Omental fat pad (tissue), 4 donors: ENCODE measurements around the gene HDAC5. TPM values are rescaled to one million over a fixed set of nuclear protein-coding genes. Genes with fewer than 3 reads are reported as not detected.

Experiments used
- ATAC-seq: fragments of 150-250 bp; one replicate; pipeline ENCODE4 v1.9.1; 2016; ENCODE audit warnings: mild to moderate bottlenecking, moderate library complexity; ENCODE audit not compliant: low FRiP score
- DNase-seq: peaks from one replicate; pipeline ENCODE4 v3.0.0-alpha.2; 2019; ENCODE audit warnings: low spot score
- total RNA-seq, 4 donors: library from RNA; depleted of rRNA; stranded (reverse); fragments of >200 nt; gene quantifications; one replicate each; pipeline ENCODE4 v1.1.0, GENCODE V29; 2016
- TF ChIP-seq, protein P1 (sequence below), 3 donors: fragments of 450-650 bp; IDR thresholded peaks; one replicate each; pipeline ENCODE4 v1.5.1; 2016 to 2017; ENCODE audit warnings: antibody characterized with exemption in 3 of 3, mild to moderate bottlenecking in 3 of 3, moderate library complexity in 2 of 3

The HDAC5 gene
- total RNA-seq, 4 donors from 2014 or later: 52.5 to 91.9 (median 62.4) TPM

DNA sequence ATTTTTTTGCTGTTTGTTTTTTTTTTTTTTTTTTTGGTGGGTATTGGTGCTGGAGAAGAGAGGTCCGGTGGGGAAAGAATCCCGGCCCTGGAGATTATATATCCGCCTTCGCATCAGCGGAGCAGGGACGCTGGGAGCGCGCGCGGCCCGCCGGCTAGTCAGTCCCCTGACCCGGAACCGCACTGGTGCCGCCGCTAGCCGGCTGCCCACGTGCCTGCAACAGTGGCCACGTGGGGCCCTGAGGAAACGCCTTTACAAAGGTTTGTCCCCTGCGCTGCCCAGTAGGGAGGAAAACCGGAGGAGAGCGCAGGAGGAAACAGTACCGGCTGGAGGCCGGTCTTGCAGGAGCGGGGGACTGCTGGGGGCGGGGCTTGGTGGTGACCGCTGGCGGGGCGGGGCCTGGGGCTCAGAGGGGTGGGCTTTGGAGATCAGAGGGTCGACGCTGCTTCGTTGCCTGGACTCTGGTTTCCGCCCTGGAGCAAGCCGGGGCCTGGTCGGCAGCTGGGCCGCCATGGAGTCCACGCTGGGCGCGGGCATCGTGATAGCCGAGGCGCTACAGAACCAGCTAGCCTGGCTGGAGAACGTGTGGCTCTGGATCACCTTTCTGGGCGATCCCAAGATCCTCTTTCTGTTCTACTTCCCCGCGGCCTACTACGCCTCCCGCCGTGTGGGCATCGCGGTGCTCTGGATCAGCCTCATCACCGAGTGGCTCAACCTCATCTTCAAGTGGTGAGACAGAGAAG lies 52.8 kb downstream of the HDAC5 start, which contains the start of gene G6PC3:
G6PC3 (plus strand) TSS at position 281 of the 743 bp plus-strand sequence; CDS start at position 512, 231 bp downstream.
- TF ChIP-seq, protein P1, sequence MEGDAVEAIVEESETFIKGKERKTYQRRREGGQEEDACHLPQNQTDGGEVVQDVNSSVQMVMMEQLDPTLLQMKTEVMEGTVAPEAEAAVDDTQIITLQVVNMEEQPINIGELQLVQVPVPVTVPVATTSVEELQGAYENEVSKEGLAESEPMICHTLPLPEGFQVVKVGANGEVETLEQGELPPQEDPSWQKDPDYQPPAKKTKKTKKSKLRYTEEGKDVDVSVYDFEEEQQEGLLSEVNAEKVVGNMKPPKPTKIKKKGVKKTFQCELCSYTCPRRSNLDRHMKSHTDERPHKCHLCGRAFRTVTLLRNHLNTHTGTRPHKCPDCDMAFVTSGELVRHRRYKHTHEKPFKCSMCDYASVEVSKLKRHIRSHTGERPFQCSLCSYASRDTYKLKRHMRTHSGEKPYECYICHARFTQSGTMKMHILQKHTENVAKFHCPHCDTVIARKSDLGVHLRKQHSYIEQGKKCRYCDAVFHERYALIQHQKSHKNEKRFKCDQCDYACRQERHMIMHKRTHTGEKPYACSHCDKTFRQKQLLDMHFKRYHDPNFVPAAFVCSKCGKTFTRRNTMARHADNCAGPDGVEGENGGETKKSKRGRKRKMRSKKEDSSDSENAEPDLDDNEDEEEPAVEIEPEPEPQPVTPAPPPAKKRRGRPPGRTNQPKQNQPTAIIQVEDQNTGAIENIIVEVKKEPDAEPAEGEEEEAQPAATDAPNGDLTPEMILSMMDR (IDR thresholded peaks at IDR 0.05): no peak
- DNase-seq: peak; percentile 83

DNA sequence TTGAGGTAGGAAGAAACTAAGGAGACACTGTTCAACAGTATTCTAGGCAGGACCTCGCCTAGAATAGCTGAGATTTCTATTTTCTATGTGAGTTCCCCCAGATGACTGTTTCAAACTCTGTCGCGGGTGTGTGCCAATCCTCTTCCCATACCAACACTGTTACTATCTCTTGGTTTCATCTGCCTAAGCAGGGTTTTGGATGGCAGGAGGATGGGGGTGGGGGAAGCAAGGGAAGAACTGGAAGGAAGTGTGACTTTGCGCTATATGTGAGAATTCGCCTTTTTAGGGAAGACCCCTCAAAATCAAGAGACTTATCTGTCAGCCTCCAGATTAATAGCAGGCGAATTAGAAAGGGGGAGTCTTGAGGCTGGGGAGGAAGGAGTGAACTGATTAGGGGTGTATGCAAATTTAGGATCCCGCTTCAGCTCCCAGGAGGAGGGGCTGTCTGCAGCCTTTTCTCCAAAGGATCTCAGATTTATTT lies 53.4 kb downstream of the HDAC5 start:
- ATAC-seq (no peak), DNase-seq (no peak)
- TF ChIP-seq, protein P1 (IDR thresholded peaks at IDR 0.05): no peak

More for the DNA sequence above, 52.8 kb downstream of the HDAC5 start, which contains the start of gene G6PC3:
- ATAC-seq: peak; percentile 88

DNA sequence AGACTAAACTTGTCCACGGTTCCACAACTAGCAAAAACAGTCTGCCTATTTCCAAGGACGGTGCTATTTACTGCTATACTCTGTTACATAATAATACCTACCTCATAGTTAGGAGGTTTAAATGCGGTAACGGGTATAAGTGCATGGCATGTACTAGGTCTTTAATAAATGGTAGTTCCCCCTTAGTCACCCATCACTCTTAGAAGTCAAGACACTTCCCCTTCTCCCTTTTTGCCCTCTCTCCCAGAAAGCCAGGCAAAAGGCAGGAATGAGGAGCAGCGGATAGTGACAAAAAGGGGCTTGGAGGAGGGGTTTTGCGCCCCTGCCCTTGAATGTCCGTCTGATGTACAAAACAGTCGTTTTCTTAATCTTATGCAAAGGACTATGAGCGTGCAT lies 55.9 kb downstream of the HDAC5 start:
- ATAC-seq: no peak
- DNase-seq: no peak
- TF ChIP-seq, protein P1 (IDR thresholded peaks at IDR 0.05): no peak

DNA sequence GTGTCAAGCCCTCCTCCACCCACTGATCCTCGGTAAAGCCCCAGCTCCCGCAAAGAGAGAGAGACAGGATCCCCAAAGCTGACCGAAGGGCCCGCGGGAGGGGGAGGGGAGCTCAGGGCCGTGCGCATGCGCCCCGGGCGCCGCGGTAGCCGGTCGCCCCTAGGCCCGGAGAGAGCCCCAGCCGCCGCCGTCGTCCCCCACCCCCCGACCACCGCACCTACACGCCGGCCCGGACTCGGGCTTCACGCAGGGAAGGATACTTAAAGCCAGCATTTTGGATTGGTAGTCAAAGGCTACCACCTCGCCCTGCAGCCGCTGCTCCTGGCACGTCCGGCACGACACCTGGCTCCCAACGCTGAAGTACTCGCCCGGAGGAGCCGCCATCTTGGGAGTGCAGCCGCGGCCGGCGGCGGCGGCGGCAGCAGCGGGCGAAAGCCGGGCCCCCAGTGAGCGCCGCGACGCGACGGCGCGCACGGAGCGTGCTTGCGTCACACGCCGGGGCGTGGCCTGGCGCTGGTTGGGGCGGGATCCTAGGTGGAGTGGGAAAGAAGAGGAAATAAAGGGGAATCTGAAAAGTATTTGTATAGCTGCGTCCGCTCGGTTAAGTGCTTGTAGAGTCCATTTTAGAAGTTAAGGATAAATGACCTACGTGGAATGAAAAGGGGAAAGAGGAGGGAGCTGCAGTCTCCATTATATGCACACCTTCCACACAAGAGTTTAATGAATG lies 57.1 kb downstream of the HDAC5 start, which contains the start of gene LSM12:
LSM12 (minus strand) TSS at position 468 of the 727 bp plus-strand sequence; CDS start at position 384, 84 bp downstream.
- peak; percentile 72 for ATAC-seq
- DNase-seq: peak; percentile 59
- TF ChIP-seq, protein P1 (IDR thresholded peaks at IDR 0.05): no peak

DNA sequence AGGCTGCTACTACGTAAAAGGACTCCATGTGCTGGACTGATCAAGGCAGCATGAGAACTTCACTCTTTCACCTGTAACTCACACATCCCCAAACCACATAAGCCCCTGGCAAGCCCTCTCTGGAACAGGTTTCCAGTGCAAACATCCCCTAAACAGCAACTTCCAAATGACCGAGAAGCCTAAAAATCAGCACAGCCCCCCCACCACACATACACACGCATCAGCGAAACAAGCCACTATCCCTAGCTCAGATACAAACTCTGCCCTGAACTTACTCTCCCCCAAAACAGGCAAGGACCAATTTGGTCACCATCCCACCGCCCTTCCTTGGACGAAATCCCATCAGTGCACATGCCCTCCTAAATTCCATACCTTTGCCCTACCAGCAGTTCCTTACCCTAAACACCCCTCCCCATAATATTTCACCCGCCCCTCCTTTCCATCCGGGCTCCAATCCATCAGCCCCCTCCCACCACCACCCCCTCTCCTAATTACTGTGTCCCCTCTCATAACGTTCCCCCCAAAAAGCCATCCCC lies 57.7 kb downstream of the HDAC5 start:
- no peak for ATAC-seq
- TF ChIP-seq, protein P1 (IDR thresholded peaks at IDR 0.05): no peak
- DNase-seq: no peak

DNA sequence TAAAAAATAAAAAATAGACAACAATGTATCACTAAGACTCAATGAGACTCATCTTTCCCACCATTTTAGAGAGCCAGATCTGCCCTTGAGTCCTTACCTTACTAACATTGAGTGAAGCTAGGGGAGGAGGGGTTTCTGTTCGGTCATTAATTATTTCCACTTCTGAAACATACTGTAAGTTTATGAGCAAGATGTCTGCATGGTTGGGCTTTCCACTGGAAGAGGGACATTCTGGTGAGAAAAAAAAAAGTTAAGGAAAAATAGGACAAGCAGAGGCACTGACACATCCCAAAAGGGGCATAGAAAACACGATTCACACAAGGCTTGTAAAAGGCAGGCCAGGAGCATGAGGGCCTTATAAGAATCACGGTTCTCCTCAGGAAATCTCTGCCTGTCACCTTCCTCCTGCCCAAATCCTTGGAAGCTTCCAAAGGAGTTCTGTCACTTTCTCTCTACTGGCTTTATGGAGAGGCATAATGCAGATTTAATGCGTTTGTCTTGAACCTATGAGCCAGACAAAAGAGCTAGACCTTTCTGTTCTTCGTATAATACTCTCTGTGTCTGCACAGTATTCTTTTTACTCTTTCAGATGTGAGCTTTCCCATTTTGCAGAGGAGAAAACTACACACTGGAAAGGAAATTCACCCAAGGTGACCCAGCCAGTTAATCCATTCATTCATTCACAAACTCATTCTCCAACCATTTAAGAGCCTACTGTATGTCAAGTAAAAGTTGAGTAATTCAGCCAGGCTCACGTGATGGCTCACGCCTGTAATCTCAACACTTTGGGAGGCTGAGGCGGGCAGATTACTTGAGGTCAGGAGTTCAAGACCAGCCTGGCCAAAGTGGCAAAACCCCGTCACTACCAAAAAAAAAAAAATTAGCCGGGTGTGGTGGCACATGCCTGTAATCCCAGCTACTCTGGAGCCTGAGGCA lies 59.5 kb downstream of the HDAC5 start:
- DNase-seq (no peak), ATAC-seq (no peak)
- TF ChIP-seq, protein P1 (IDR thresholded peaks at IDR 0.05): no peak
